NCI-H446 (cell line): ENCODE data around the gene MAP2K2.
"Not testable (repeated sequence)": the region's sequence is repeated elsewhere in the genome, so short reads cannot be mapped to it uniquely, and the experiment has no call there.

Source experiments
- DNase-seq, 2 experiments: peaks; one replicate each; lab custom pipeline; 2025; lab: John Stamatoyannopoulos, UW

Gene MAP2K2

GRCh38 chr19:4123615-4124568 lies at the start of gene MAP2K2:
Gene MAP2K2 (minus strand): TSS chr19:4124122. CDS start chr19:4123875, 247 bp downstream.
- peak; percentile 89 to 98 for DNase-seq

DNA sequence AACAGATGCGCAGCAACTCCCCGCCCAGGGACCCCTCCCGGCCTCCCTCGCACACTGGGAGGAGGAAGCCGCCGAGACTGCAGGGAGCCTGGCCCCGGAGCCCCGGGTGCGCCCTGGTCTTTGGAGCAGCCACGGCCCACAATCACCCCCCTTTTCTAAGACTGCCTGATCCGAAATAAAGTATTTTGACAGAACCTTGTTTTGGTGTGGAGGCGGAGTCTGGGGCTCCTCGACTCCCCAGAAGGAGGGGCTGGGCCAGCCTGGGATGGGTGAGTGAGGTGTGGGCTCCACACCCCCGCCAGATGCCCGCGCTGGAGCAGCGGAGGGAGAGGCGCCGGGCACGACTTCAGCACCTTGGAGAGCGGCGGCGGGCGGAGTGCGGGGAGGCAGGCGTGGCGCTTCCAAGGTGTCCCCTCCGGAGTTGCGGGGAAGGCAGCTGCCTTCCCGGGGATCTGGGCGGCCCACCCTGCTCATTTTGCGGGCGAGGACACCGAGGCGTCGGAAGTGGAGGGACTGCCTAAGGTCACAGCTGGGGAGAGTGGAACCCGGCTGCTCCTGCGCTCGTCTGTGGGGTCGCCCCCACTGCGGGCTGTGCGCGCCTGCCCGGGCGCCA lies 49.0 kb upstream of the MAP2K2 start:
- DNase-seq = peak in 1 of 2 experiments; percentile 15

DNA sequence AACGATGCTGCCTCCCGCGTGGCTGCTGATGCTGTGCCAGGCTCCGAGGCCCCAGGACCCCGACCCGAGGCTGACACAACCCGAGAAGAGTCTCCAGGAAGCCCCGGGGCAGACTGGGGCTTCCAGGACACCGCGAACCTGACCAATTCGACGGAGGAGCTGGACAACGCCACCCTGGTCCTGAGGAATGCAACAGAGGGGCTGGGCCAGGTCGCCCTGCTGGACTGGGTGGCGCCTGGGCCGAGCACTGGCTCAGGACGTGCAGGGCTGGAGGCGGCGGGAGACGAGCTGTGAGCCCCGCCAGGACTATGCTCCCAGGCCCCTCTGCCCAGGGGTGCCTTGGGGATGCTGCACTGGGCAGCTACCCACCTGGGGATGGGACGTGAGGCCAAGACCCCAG lies 47.8 kb upstream of the MAP2K2 start:
- DNase-seq = no peak

DNA sequence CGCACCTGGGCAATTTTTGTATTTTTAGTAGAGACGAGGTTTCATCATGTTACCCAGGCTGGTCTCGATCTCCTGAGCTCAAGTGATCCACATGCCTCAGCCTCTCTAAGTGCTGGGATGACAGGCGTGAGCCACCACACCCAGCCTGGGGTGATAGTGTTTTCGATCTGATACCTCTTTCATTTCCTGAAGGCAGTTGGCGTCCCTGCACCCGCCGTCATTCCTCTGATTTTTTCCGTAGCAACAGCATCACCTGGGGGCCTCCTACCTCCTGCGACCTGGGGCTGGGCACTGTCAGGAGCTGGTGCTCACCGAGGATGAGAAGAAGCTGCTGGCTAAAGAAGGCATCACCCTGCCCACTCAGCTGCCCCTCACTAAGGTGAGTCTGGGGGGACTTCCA lies 40.3 kb upstream of the MAP2K2 start:
- no peak for DNase-seq

GRCh38 chr19:4161415-4162077 lies 37.6 kb upstream of the MAP2K2 start:
- DNase-seq = no peak

GRCh38 chr19:4157971-4158370 lies 34.0 kb upstream of the MAP2K2 start:
- not testable (repeated sequence) for DNase-seq

GRCh38 chr19:4157164-4157563 lies 33.2 kb upstream of the MAP2K2 start:
- DNase-seq = no peak

DNA sequence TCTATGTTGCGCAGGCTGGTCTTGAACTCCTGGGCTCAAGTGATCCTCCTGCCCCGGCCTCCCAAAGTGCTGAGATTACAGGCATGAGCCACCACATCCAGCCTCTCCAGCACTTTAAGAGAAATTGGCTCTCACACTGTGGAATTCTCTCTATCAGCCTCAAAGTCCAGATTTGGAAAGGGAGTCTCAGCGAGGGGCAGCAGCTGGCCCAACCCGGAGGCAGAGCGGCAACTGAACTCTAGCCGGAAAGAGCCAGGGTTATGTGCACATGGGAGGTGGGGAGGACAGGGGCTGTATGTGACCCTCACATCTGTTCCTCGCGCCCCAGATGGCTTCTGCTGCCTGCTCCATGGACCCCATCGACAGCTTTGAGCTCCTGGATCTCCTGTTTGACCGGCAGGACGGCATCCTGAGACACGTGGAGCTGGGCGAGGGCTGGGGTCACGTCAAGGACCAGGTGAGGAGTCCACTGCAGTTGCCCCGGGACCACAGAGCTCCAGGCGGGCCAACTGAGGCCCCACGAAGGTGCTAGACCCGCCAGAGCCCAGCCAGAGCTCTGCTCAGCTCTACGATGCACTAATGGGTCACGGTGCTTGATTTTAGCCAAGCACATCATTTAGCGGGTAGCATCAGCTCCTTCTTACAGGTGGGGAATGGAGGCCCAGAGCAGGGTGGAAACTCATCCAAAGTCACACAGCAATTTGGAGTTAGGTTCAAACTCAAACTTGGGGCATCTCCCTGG lies 30.8 kb upstream of the MAP2K2 start:
- no peak for DNase-seq

DNA sequence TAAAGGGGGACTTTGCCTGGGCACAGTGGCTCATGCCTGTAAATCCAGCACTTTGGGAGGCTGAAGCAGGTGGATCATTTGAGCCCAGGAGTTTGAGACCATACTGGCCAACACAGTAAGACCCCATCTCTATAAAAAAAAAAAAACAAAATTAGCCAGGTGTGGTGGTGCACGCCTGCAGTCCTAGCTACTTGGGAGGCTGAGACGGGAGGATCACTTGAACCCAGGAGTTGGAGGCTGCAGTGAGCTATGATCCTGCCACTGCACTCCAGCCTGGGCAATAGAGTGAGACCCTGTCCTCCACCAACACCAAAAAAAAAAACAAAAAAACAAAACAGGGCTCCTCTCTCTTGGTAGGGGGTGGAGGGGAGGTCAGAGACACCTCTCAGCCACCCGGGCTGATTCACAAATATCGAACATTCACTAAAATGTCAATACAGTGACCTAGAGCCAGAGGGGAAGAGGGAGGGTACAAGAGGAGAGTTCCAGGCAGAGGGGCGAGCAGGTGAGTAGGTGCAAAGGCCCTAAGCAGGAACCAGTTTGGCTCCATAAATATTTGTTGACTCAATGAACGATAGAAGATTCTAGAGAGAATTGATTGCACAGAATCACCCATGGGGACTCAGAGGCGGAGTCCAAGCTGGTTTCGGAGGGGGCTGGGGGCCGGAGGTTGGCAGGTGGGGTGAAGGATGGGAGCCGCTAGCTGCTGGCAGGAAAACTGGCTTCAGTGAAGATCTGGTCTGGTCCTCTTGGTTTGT lies 28.5 kb upstream of the MAP2K2 start:
- no peak for DNase-seq

- DNase-seq = no peak
These were observed 27.7 kb upstream of the MAP2K2 start for GRCh38 chr19:4151623-4152022.

DNA sequence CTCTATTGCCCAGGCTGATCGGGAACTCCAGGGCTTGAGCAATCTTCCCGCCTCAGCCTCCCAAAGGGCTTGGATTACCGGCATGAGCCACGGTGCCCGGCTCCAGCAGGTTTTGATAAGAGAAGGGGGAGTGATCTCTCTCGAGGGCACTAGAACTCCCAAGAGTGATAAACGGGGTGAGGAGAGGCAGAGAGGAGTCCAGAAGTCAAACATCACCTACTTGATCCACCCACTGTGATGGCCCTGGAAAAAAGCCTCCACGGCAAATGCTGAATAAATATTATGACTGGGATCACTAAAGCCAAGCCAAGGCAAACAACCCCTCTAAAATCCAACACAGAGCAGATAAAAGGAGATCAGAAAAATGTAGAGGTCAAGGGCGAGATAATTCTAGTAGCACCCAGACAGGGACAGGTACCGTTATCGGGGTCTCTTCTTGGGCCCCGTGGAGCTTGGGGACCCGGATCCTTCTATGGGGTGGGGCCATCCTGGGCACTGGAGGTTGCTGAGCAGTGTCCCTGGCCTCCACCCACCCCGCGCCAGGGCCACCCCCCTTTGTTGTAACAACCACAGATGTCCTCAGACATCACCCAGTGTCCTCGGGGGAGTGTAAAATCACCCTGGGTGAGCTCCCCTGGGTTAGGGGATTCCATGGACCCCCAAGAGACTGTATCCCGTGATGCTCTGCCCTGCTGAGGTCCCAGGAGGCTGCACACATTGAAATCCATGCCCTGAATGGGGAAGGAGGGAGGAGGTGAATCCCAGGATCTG lies 25.8 kb upstream of the MAP2K2 start:
- no peak for DNase-seq

DNA sequence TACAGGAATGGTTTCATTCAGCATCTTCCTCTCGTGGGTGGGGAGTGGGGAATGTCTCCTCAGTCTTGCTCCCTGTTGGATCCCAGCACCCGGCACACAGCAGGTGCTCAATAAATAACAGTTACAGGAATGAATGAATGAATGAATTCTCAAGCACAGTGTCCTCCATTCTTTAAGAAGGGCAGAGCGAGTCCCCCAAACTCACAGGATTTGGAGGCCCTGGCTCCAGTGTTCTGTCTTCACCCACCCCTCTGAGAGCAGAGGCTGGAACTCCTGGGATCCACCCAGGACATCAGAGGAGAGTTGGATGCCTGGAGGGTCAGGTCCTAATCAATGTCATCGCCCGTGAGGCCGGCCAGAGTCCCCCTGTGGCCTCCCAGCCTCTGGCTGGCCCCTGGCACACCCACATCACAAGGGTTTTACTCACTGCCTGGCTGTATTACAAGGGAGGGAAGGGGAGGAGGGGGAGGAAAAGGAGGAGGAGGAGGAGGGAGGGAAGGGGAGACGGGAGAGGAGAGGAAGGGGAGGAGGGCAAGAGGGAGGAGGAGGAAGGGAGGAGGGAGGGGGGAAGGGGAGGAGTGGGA lies 20.8 kb upstream of the MAP2K2 start:
- DNase-seq = no peak

DNA sequence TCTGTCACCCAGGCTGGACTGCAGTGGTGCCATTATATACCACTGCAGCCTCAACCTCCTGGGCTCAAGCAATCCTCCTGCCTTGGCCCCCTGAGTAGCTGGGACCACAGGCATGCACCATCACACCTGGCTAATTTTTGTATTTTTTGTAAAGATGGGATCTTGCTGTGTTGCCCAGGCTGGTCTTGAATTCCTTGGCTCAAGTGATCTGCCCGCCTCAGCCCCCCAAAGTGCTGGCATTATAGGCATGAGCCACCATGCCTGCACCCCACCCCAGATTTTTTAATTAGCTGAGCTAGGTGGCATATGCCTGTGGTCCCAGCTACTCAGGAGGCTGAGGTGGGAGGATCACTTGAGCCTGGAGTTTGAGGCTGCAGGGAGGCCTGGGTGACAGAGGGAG lies 19.0 kb upstream of the MAP2K2 start:
- DNase-seq = not testable (repeated sequence)

GRCh38 chr19:4140237-4140711 lies 16.4 kb upstream of the MAP2K2 start:
- DNase-seq = peak in 1 of 2 experiments; percentile 78

DNA sequence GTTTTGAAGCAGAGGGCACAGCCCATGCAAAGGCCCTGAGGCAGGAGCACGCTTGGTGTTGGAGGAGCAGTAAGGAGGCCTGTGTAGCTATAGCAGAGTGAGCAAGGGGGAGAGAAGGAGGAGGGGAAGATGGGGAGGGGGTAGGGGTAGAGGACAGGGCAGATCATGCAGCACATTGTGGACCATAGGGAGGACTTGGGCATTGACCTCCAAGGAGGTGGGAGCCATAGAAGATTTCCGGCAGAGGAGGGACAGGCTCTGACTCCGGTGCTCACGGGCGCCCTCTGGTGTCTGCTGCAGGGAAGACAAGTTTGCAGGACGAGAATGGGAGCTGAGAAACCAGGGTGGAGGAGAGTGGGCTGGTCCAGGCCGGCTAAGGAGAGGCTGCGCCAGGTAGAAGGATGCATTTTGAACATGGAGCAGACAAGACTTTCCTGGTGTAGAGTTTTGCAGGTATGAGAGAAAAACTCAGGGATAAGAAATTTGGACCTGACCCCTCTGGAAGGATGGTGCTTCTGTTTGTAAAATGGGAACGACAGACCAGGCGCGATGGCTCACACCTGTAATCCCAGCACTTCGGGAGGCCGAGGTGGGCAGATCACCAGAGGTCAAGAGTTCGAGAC lies 15.8 kb upstream of the MAP2K2 start:
- peak; percentile 36 to 76 for DNase-seq

DNA sequence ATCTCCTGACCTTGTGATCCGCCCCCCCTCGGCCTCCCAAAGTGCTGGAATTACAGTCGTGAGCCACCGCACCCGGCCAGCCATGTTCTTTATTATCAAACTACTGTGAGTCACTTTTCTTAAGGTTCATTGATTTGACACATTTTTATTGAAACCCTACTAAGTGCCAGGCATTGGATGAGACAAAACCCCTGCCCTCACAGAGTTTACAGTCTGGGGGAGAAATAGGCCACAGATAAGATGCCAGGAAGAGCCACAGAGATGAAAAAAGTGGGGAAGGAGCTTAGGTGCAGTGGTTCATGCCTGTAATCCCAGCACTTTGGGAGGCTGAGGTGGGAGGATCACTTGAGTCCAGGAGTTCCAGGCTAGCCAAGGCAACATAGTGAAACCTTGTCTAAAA lies 14.5 kb upstream of the MAP2K2 start:
- no peak for DNase-seq

- no peak for DNase-seq
These were observed 12.8 kb upstream of the MAP2K2 start for GRCh38 chr19:4136680-4137088.

GRCh38 chr19:4135386-4135785 lies 11.5 kb upstream of the MAP2K2 start:
- DNase-seq = not testable (repeated sequence)

- peak in 1 of 2 experiments; percentile 38 for DNase-seq
These were observed 10.4 kb upstream of the MAP2K2 start for GRCh38 chr19:4134351-4134750.
